Measurements from ENCODE around the gene ADK. TPM values are rescaled to one million over a fixed set of nuclear protein-coding genes. Genes with fewer than 3 reads are reported as not detected.
"Not testable (repeated sequence)": the region's sequence is repeated elsewhere in the genome, so short reads cannot be mapped to it uniquely, and the experiment has no call there.

Gene ADK
- total RNA-seq, 3 donors from 2014 or later (not counting 1 experiment from before 2014, with no cell fraction given) = 13.4 to 16.1 (median 14.1) TPM

DNA sequence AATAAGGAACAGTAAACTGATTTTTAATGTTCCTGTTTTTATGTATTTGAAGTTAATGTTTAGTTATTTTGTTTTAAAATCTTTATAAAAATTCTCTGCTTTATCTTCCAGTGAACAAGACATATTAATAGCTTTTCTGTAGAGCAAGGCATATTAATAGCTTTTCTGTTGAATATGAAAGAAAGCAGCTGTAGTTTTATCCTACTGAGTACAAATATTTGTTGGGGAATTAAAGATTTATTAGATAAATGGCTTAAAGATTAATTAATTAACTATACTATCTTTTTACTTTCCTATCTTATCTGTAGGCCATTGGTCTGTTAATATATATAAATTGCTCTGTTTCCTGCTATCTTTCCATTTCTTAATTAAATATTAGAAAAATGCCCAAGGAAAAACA lies 299.6 kb downstream of the ADK start:
- Histone ChIP-seq H3K4me1 (ENCODE audit: control insufficient read depth, insufficient read depth, low read length) (no peaks in the 10 kb centered on the region), H3K36me3 (ENCODE audit: control insufficient read depth, insufficient read depth, low read length) (no peaks in the 10 kb centered on the region), H3K27ac (ENCODE audit: low read length) (no peak overlapping the region), H3K27me3 (ENCODE audit: control insufficient read depth, insufficient read depth, low read length) (no peaks in the 10 kb centered on the region), H3K4me3 (ENCODE audit: low read length) (no peak overlapping the region), H3K9me3 (ENCODE audit: control insufficient read depth, insufficient read depth, low read length) (no peaks in the 10 kb centered on the region)
- ATAC-seq = no peak
- Mint-ChIP-seq H3K36me3 (no peaks in the 10 kb centered on the region), H3K27ac (no peak overlapping the region), H3K9me3 (no peaks in the 10 kb centered on the region), H3K27me3 (ENCODE audit: low read depth in 2 of 2) (no peaks in the 10 kb centered on the region), H3K4me3 (no peak overlapping the region), H3K4me1 (peaks cover 0 to 4% of the 10 kb centered on the region in 2 donors)
- no peak for TF ChIP-seq CTCF (IDR thresholded peaks at IDR 0.05)
- DNase-seq = no peak
- intact Hi-C loops (cut with micrococcal nuclease) = no loop called here

DNA sequence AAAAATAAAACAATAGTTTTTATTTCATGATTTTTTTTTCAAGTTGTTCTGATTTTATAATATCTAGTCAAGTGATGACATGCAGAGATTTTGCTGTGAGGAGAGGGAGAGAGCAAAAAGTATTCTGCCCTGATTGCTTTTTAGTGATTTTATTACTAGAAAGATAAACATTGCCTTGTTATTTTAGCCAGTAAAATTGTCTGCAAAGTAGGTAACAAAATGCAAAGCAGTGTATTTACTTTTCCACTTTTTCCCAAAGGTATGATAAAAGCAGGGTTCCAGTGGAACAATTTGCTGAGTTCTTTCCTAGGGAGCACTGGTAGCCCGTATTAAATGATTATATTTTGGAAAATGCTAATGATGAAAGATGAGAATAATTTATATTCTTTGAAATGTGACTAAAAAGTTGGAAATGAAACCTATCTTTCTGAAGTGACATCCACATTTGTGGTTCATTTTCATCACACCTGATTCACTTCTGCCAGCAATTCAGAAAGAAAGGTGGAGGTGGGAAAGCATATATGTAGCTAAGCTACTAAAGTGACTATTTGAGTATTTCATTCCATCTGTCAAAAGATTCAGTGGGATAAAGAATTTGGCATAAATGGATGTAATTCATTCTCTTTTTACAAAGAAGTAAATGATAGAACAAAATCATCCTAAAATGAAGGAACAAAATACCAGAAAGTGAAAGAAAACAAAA lies 300.3 kb downstream of the ADK start:
- no peaks in the 10 kb centered on the region for H3K9me3 ChIP-seq (ENCODE audit: control insufficient read depth, insufficient read depth, low read length)
- H3K27me3 ChIP-seq (ENCODE audit: control insufficient read depth, insufficient read depth, low read length) = no peaks in the 10 kb centered on the region
- no peak overlapping the region for H3K4me3 ChIP-seq (ENCODE audit: low read length)
- Mint-ChIP-seq H3K4me1 (peaks cover 0 to 4% of the 10 kb centered on the region in 2 donors), H3K36me3 (no peaks in the 10 kb centered on the region), H3K4me3 (no peak overlapping the region), H3K9me3 (no peaks in the 10 kb centered on the region), H3K27me3 (ENCODE audit: low read depth in 2 of 2) (no peaks in the 10 kb centered on the region), H3K27ac (no peak overlapping the region)
- no peak overlapping the region for H3K27ac ChIP-seq (ENCODE audit: low read length)
- no peaks in the 10 kb centered on the region for H3K4me1 ChIP-seq (ENCODE audit: control insufficient read depth, insufficient read depth, low read length)
- H3K36me3 ChIP-seq (ENCODE audit: control insufficient read depth, insufficient read depth, low read length) = no peaks in the 10 kb centered on the region
- ATAC-seq (no peak), DNase-seq (no peak)
- 100% methylated on average over 1 of the region's 1 CpG for WGBS (ENCODE audit: insufficient coverage)
- intact Hi-C loops (cut with micrococcal nuclease) = no loop called here
- no peak for TF ChIP-seq CTCF (IDR thresholded peaks at IDR 0.05)

DNA sequence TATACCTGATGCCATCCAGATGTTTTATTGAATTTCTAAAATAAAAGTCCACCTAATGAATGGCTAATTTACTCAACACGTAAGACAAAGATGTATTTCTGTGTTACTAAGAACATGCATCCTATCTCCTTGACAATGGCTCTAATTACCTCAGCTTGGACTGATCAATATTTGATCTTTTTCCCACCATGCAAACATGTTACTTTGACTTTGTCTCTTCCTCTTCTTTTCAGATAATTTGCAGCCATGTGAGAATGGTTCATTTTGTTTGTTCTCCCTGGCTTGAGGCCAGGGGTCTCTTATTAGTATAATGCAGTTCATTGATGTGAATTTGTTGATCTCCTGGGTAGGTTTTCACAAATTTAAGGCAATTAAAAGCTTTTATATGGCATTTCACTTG lies 302.1 kb downstream of the ADK start:
- no peaks in the 10 kb centered on the region for H3K4me1 ChIP-seq (ENCODE audit: control insufficient read depth, insufficient read depth, low read length)
- H3K9me3 ChIP-seq (ENCODE audit: control insufficient read depth, insufficient read depth, low read length) = no peaks in the 10 kb centered on the region
- H3K36me3 ChIP-seq (ENCODE audit: control insufficient read depth, insufficient read depth, low read length) = no peaks in the 10 kb centered on the region
- H3K4me3 ChIP-seq (ENCODE audit: low read length) = no peak overlapping the region
- Mint-ChIP-seq H3K27me3 (ENCODE audit: low read depth in 2 of 2) (no peaks in the 10 kb centered on the region), H3K27ac (no peak overlapping the region), H3K4me3 (no peak overlapping the region), H3K4me1 (peaks cover 0 to 4% of the 10 kb centered on the region in 2 donors), H3K9me3 (no peaks in the 10 kb centered on the region), H3K36me3 (no peaks in the 10 kb centered on the region)
- ATAC-seq (no peak), DNase-seq (no peak)
- intact Hi-C loops (cut with micrococcal nuclease) = no loop called here
- no peaks in the 10 kb centered on the region for H3K27me3 ChIP-seq (ENCODE audit: control insufficient read depth, insufficient read depth, low read length)
- no peak for TF ChIP-seq CTCF (IDR thresholded peaks at IDR 0.05)
- no peak overlapping the region for H3K27ac ChIP-seq (ENCODE audit: low read length)
- 100% methylated on average over 1 of the region's 1 CpG for WGBS (ENCODE audit: insufficient coverage)

- H3K27me3 ChIP-seq (ENCODE audit: control insufficient read depth, insufficient read depth, low read length); H3K4me1 ChIP-seq (ENCODE audit: control insufficient read depth, insufficient read depth, low read length); H3K36me3 Mint-ChIP-seq; ATAC-seq; H3K27ac Mint-ChIP-seq; H3K36me3 ChIP-seq (ENCODE audit: control insufficient read depth, insufficient read depth, low read length); DNase-seq; H3K9me3 ChIP-seq (ENCODE audit: control insufficient read depth, insufficient read depth, low read length); intact Hi-C loops (cut with micrococcal nuclease); H3K4me1 Mint-ChIP-seq; H3K4me3 Mint-ChIP-seq; H3K27me3 Mint-ChIP-seq (ENCODE audit: low read depth in 2 of 2); H3K4me3 ChIP-seq (ENCODE audit: low read length); H3K27ac ChIP-seq (ENCODE audit: low read length); H3K9me3 Mint-ChIP-seq: not testable (repeated sequence)
- 100% methylated on average over 1 of the region's 1 CpG for WGBS (ENCODE audit: insufficient coverage)
Observed at GRCh38 chr10:74457478-74457877, 306.5 kb downstream of the ADK start.
